Rectal smooth muscle tissue (tissue), 1 donor: ENCODE results near the gene UTP14C.
A peak's percentile ranks its signal among the peaks of the same experiment; 100 is the strongest.

Source experiments
- H3K27ac ChIP-seq: one replicate; pipeline ENCODE4 v1.7.0; 2013; ENCODE audit warnings: low read depth, low read length, inconsistent platforms
- H3K27me3 ChIP-seq: one replicate; pipeline ENCODE4 v1.7.0; 2013; ENCODE audit warnings: low read length; ENCODE audit not compliant: control insufficient read depth, insufficient read depth
- H3K36me3 ChIP-seq: one replicate; pipeline ENCODE4 v1.7.0; 2013; ENCODE audit warnings: low read length; ENCODE audit not compliant: control insufficient read depth, insufficient read depth
- H3K4me1 ChIP-seq: one replicate; pipeline ENCODE4 v1.7.0; 2013; ENCODE audit warnings: low read length; ENCODE audit not compliant: control insufficient read depth, insufficient read depth
- H3K4me3 ChIP-seq: one replicate; pipeline ENCODE4 v1.7.0; 2013; ENCODE audit warnings: low read length
- H3K9ac ChIP-seq: one replicate; pipeline ENCODE4 v1.7.0; 2013; ENCODE audit warnings: low read length

The UTP14C gene

GRCh38 chr13:51996641-51997040 is 27.9 kb upstream of the UTP14C start:
- H3K27me3 ChIP-seq: no peaks in the 10 kb centered on the region
- peaks cover 11% of the 10 kb centered on the region for H3K4me1 ChIP-seq
- H3K36me3 ChIP-seq: no peaks in the 10 kb centered on the region
- H3K27ac ChIP-seq: no peak overlapping the region
- no peak overlapping the region for H3K9ac ChIP-seq
- H3K4me3 ChIP-seq: no peak overlapping the region

GRCh38 chr13:51997186-51997585 is 27.3 kb upstream of the UTP14C start:
- peaks cover 11% of the 10 kb centered on the region for H3K4me1 ChIP-seq
- H3K4me3 ChIP-seq: no peak overlapping the region
- no peak overlapping the region for H3K9ac ChIP-seq
- H3K27me3 ChIP-seq: no peaks in the 10 kb centered on the region
- H3K36me3 ChIP-seq: no peaks in the 10 kb centered on the region
- no peak overlapping the region for H3K27ac ChIP-seq

GRCh38 chr13:51997641-51998330 is 26.7 kb upstream of the UTP14C start:
- no peaks in the 10 kb centered on the region for H3K36me3 ChIP-seq
- no peak overlapping the region for H3K9ac ChIP-seq
- no peak overlapping the region for H3K4me3 ChIP-seq
- no peak overlapping the region for H3K27ac ChIP-seq
- H3K27me3 ChIP-seq: no peaks in the 10 kb centered on the region
- peaks cover 11% of the 10 kb centered on the region for H3K4me1 ChIP-seq

GRCh38 chr13:51998723-51999509 is 25.6 kb upstream of the UTP14C start:
- Histone ChIP-seq H3K36me3 (no peaks in the 10 kb centered on the region), H3K4me1 (peaks cover 11% of the 10 kb centered on the region), H3K9ac (no peak overlapping the region), H3K27me3 (no peaks in the 10 kb centered on the region), H3K4me3 (no peak overlapping the region), H3K27ac (peak overlapping the region; percentile 13)

- Histone ChIP-seq H3K9ac (no peak overlapping the region), H3K27ac (no peak overlapping the region), H3K4me1 (peaks cover 11% of the 10 kb centered on the region), H3K36me3 (no peaks in the 10 kb centered on the region), H3K4me3 (peak overlapping the region; percentile 28), H3K27me3 (no peaks in the 10 kb centered on the region)
Observed at GRCh38 chr13:51999510-51999911, 25.0 kb upstream of the UTP14C start.

GRCh38 chr13:51999921-52000320 is 24.6 kb upstream of the UTP14C start:
- Histone ChIP-seq H3K4me3 (peak overlapping the region; percentile 28), H3K9ac (no peak overlapping the region), H3K36me3 (no peaks in the 10 kb centered on the region), H3K27me3 (no peaks in the 10 kb centered on the region), H3K27ac (no peak overlapping the region), H3K4me1 (peaks cover 11% of the 10 kb centered on the region)

- Histone ChIP-seq H3K27ac (no peak overlapping the region), H3K4me1 (peaks cover 11% of the 10 kb centered on the region), H3K36me3 (no peaks in the 10 kb centered on the region), H3K27me3 (no peaks in the 10 kb centered on the region), H3K4me3 (no peak overlapping the region), H3K9ac (no peak overlapping the region)
Observed at GRCh38 chr13:52001120-52001731, 23.3 kb upstream of the UTP14C start.

- Histone ChIP-seq H3K4me1 (peaks cover 7% of the 10 kb centered on the region), H3K36me3 (no peaks in the 10 kb centered on the region), H3K27me3 (no peaks in the 10 kb centered on the region), H3K9ac (no peak overlapping the region), H3K4me3 (no peak overlapping the region), H3K27ac (no peak overlapping the region)
Observed at GRCh38 chr13:52002361-52002760, 22.1 kb upstream of the UTP14C start.

- Histone ChIP-seq H3K36me3 (no peaks in the 10 kb centered on the region), H3K4me3 (no peak overlapping the region), H3K4me1 (peaks cover 7% of the 10 kb centered on the region), H3K27me3 (no peaks in the 10 kb centered on the region), H3K9ac (no peak overlapping the region), H3K27ac (no peak overlapping the region)
Observed at GRCh38 chr13:52003541-52003940, 20.9 kb upstream of the UTP14C start.

- no peaks in the 10 kb centered on the region for H3K36me3 ChIP-seq
- no peak overlapping the region for H3K4me3 ChIP-seq
- no peak overlapping the region for H3K9ac ChIP-seq
- H3K27ac ChIP-seq: no peak overlapping the region
- no peaks in the 10 kb centered on the region for H3K27me3 ChIP-seq
- peaks cover 6% of the 10 kb centered on the region for H3K4me1 ChIP-seq
Observed at GRCh38 chr13:52004511-52005170, 19.9 kb upstream of the UTP14C start.

- Histone ChIP-seq H3K4me3 (no peak overlapping the region), H3K4me1 (no peaks in the 10 kb centered on the region), H3K36me3 (no peaks in the 10 kb centered on the region), H3K9ac (no peak overlapping the region), H3K27me3 (no peaks in the 10 kb centered on the region), H3K27ac (no peak overlapping the region)
Observed at GRCh38 chr13:52005841-52006522, 18.5 kb upstream of the UTP14C start.
